HepG2 (cell line): ENCODE measurements around the gene WARS2. TPM values are rescaled to one million over a fixed set of nuclear protein-coding genes. Genes with fewer than 3 reads are reported as not detected.

Experiments used
- ATAC-seq: fragments of 200-7000 bp; cut with Tn5 transposase; 3 replicates; pipeline ENCODE4 v1.9.1; 2020; ENCODE audit warnings: mild to moderate bottlenecking, moderate library complexity
- BruUV-seq: library from RNA; stranded (reverse); fragments of 400-500 nt; replicated peaks from 2 replicates; lab custom pipeline; 2021; lab: Mats Ljungman, UMichigan
- CTCF ChIA-PET: fragments of 300-600 bp; formaldehyde crosslinking; extraction: SDS; loops from one replicate; lab custom pipeline; 2021; ENCODE audit warnings: low total read pairs, inconsistent platforms, low intra/inter-chr PET ratio; lab: Yijun Ruan, JAX
- POLR2A ChIA-PET: fragments of 350-600 bp; sonication (Branson Sonifier 250); formaldehyde crosslinking; loops from one replicate; lab custom pipeline; 2020; ENCODE audit warnings: antibody characterized with exemption, inconsistent platforms; lab: Yijun Ruan, JAX
- DNase-seq: peaks from one replicate; pipeline ENCODE4 v3.0.0-alpha.2; 2015; ENCODE audit warnings: low spot score
- FAIRE-seq: peaks from 3 replicates; lab custom pipeline; 2011; peaks lifted over from hg19 to GRCh38; lab: Jason Lieb, UNC
- H2AFZ ChIP-seq: one replicate; pipeline ENCODE4 v1.6.1; 2011; ENCODE audit warnings: low read length, inconsistent platforms
- H3K27ac ChIP-seq: fragments of 300-600 bp; 3 replicates; pipeline ENCODE4 v1.8.0; 2011; ENCODE audit warnings: mixed run types, mild to moderate bottlenecking, mixed read lengths, low read length, inconsistent platforms; ENCODE audit not compliant: insufficient read depth; ENCODE audit errors: extremely low read length
- H3K27me3 ChIP-seq, 2 experiments: fragments of 200-600 bp in 1 of 2; 2 replicates in 1 of 2; 3 replicates in 1 of 2; pipeline versions ENCODE4 v1.6.0 to v1.8.0; 2011; ENCODE audit warnings: low read length in 2 of 2, mild to moderate bottlenecking in 2 of 2, moderate library complexity in 2 of 2, inconsistent platforms in 1 of 2; ENCODE audit not compliant: insufficient read depth in 2 of 2, control insufficient read depth in 1 of 2
- H3K36me3 ChIP-seq, 2 experiments: fragments of 200-600 bp in 1 of 2; replicated peaks in 1 of 2; 2 replicates in 1 of 2; 3 replicates in 1 of 2; pipeline versions ENCODE4 v1.5.1 to v1.8.0; 2011; ENCODE audit warnings: low read length in 2 of 2, inconsistent platforms in 1 of 2; ENCODE audit not compliant: insufficient read depth in 2 of 2, control insufficient read depth in 1 of 2
- H3K4me1 ChIP-seq: 2 replicates; pipeline ENCODE4 v1.5.1; 2012; ENCODE audit warnings: low read length, inconsistent platforms; ENCODE audit not compliant: insufficient read depth
- H3K4me2 ChIP-seq: 2 replicates; pipeline ENCODE4 v1.6.0; 2011; ENCODE audit warnings: low read depth, low read length, inconsistent platforms
- H3K4me3 ChIP-seq, 3 experiments: fragments of 200-600 bp in 1 of 3; sonication (generic), shearing (Covaris generic) in 1 of 3; replicated peaks in 1 of 3; 2 replicates each; pipeline ENCODE4 v1.5.1; 2011 to 2016; ENCODE audit warnings: low read length in 3 of 3, inconsistent platforms in 2 of 3, low read depth in 2 of 3, mild to moderate bottlenecking in 2 of 3, control low read depth in 1 of 3, mixed read lengths in 1 of 3; ENCODE audit not compliant: insufficient read depth in 1 of 3
- H3K79me2 ChIP-seq: one replicate; pipeline ENCODE4 v1.6.1; 2011; ENCODE audit warnings: low read length, inconsistent platforms; ENCODE audit not compliant: insufficient read depth
- H3K9ac ChIP-seq: 2 replicates; pipeline ENCODE4 v1.6.0; 2011; ENCODE audit warnings: mild to moderate bottlenecking, low read depth, low read length, inconsistent platforms; ENCODE audit not compliant: insufficient read depth
- H3K9me3 ChIP-seq: 2 replicates; pipeline ENCODE4 v1.5.1; 2012; ENCODE audit warnings: mild to moderate bottlenecking, low read length
- H4K20me1 ChIP-seq: 2 replicates; pipeline ENCODE4 v1.6.0; 2011; ENCODE audit warnings: inconsistent platforms, mild to moderate bottlenecking, low read length, moderate library complexity; ENCODE audit not compliant: insufficient read depth
- DR1 ChIP-seq: sonication (generic); formaldehyde crosslinking; IDR thresholded peaks from 2 replicates; pipeline ENCODE4 v1.8.0; 2021; ENCODE audit warnings: mild to moderate bottlenecking, missing genetic modification reagents, inconsistent platforms
- ELF3 ChIP-seq: IDR thresholded peaks from 2 replicates; pipeline ENCODE4 v1.6.1; 2016; ENCODE audit warnings: missing genetic modification reagents, missing compliant biosample characterization
- KMT2A ChIP-seq: sonication (generic); formaldehyde crosslinking; IDR thresholded peaks from 2 replicates; pipeline ENCODE4 v1.4.0; 2020; ENCODE audit warnings: missing genetic modification reagents
- RARA ChIP-seq: IDR thresholded peaks from 2 replicates; pipeline ENCODE4 v1.6.1; 2016; ENCODE audit warnings: missing genetic modification reagents, missing compliant biosample characterization
- SIN3A ChIP-seq: IDR thresholded peaks from 2 replicates; pipeline ENCODE4 v1.6.1; 2011; ENCODE audit warnings: low read depth, mild to moderate bottlenecking, control low read depth, low read length, borderline replicate concordance
- SRY ChIP-seq: sonication (generic); formaldehyde crosslinking; IDR thresholded peaks from 2 replicates; pipeline ENCODE4 v1.8.0; 2022; ENCODE audit warnings: mild to moderate bottlenecking, missing genetic modification reagents
- ZBTB3 ChIP-seq: sonication (generic); formaldehyde crosslinking; IDR thresholded peaks from 2 replicates; pipeline ENCODE4 v1.4.0; 2020; ENCODE audit warnings: low read depth, mild to moderate bottlenecking, moderate library complexity, missing genetic modification reagents, borderline replicate concordance
- ZC3H4 ChIP-seq: sonication (generic); formaldehyde crosslinking; IDR thresholded peaks from 2 replicates; pipeline ENCODE4 v1.4.0; 2020; ENCODE audit warnings: missing genetic modification reagents, borderline replicate concordance
- ZKSCAN1 ChIP-seq: fragments of 150-350 bp; IDR thresholded peaks from 2 replicates; pipeline ENCODE4 v1.6.1; 2014; ENCODE audit warnings: low read length
- ZNF260 ChIP-seq: sonication (generic); formaldehyde crosslinking; IDR thresholded peaks from 2 replicates; pipeline ENCODE4 v1.4.0; 2020; ENCODE audit warnings: missing genetic modification reagents, low read depth, mild to moderate bottlenecking, borderline replicate concordance
- ZNF274 ChIP-seq: sonication (generic); formaldehyde crosslinking; IDR thresholded peaks from 2 replicates; pipeline ENCODE4 v1.5.1; 2020; ENCODE audit warnings: mild to moderate bottlenecking, missing genetic modification reagents
- ZNF598 ChIP-seq: sonication (generic); formaldehyde crosslinking; IDR thresholded peaks from 2 replicates; pipeline ENCODE4 v1.5.1; 2020; ENCODE audit warnings: mild to moderate bottlenecking, missing genetic modification reagents, borderline replicate concordance
- ZNF703 ChIP-seq: sonication (generic); formaldehyde crosslinking; IDR thresholded peaks from 2 replicates; pipeline ENCODE4 v1.5.1; 2020; ENCODE audit warnings: missing genetic modification reagents, mild to moderate bottlenecking, moderate library complexity, borderline replicate concordance
- ZNF761 ChIP-seq: sonication (generic); formaldehyde crosslinking; conservative IDR thresholded peaks from 2 replicates; pipeline ENCODE4 v1.4.0; 2020; ENCODE audit warnings: mild to moderate bottlenecking, missing genetic modification reagents
- ZNF772 ChIP-seq: sonication (generic); formaldehyde crosslinking; IDR thresholded peaks from 2 replicates; pipeline ENCODE4 v1.5.0; 2020; ENCODE audit warnings: mild to moderate bottlenecking, missing genetic modification reagents
- whole genome bisulfite sequencing: methylation state at CpG from one replicate; pipeline ENCODE4 v1.1.6; 2017; ENCODE audit warnings: low lambda C conversion rate; 5-methylcytosine and 5-hydroxymethylcytosine counted together
- in situ Hi-C: cut with HindIII; loops from 2 replicates; pipeline ENCODE4 v1.10.0; 2017; ENCODE audit warnings: low pct_unique_long_range_greater_than_20kb; ENCODE audit not compliant: extremely low pct_ligation_motif_present
- intact Hi-C: fragments of 100-400 bp; cut with micrococcal nuclease; formaldehyde crosslinking; loops from one replicate; pipeline ENCODE4 v1.10.0; 2022; ENCODE audit not compliant: unreplicated experiment
- polyA plus RNA-seq, 8 experiments: library from polyadenylated mRNA; depleted of rRNA in 3 of 8; stranded (reverse) in 7 of 8; unstranded in 1 of 8; fragments of >200 nt; fragmentation: Illumina TruSeq in 4 of 8; extraction: Trizol in 4 of 8; gene quantifications; 2 replicates each; pipeline versions ENCODE4 v1.2.1 to v1.2.3, GENCODE V29; 2011 to 2016; ENCODE audit warnings: low read depth in 4 of 8, missing spikeins in 1 of 8, mixed read lengths in 1 of 8; ENCODE audit not compliant: insufficient read depth in 1 of 8
- total RNA-seq, 5 experiments: library from RNA; depleted of rRNA; stranded (reverse); fragments of >200 nt; fragmentation: Illumina TruSeq; extraction: Trizol; gene quantifications; 2 replicates each; pipeline ENCODE4 v1.2.3, GENCODE V29; 2016; ENCODE audit warnings: low read depth in 1 of 5
- TF ChIP-seq, protein P1 (sequence below): sonication (generic); formaldehyde crosslinking; IDR thresholded peaks from 2 replicates; pipeline ENCODE4 v1.8.1; 2022; ENCODE audit warnings: mild to moderate bottlenecking, missing genetic modification reagents

The WARS2 gene
- total and polyA plus RNA-seq, 2 of the 13 experiments (the other 11 are each of a cell fraction or from before 2014, with no cell fraction given) = 12.4 to 18.8 TPM

DNA sequence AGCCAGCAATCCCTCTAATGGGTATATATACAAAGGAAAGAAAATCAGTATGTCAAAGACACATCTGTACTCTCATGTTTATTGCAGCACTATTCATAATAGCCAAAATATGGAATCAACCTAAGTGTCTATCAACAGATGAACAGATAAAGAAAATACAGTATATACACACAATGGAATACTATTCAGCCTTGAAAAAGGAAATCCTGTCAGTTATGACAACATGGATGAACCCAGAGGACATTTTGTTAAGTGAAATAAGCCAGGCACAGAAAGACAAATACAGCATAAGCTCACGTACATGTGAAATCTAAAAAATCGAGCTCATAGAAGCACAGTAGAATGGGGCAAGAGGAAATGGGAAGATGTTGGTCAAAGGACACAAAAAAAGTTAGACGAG is 69.1 kb downstream of the WARS2 start:
- H3K4me3 ChIP-seq = no peak overlapping the region
- H3K9me3 ChIP-seq = no peaks in the 10 kb centered on the region
- POLR2A ChIA-PET = no interaction called here
- TF ChIP-seq RARA (CRISPR knock-in tag) = no peak
- TF ChIP-seq ZNF274 (CRISPR knock-in tag) = no peak
- TF ChIP-seq SRY (CRISPR knock-in tag) = no peak
- no peak for TF ChIP-seq ZNF772
- no peak for TF ChIP-seq KMT2A (CRISPR knock-in tag)
- no peak for TF ChIP-seq DR1 (CRISPR knock-in tag)
- no peak for TF ChIP-seq ZNF703 (CRISPR knock-in tag)
- TF ChIP-seq ELF3 = no peak
- TF ChIP-seq ZNF598 (CRISPR knock-in tag) = no peak
- TF ChIP-seq ZNF260 (CRISPR knock-in tag) = no peak
- no peak for TF ChIP-seq ZBTB3 (CRISPR knock-in tag)
- 97% methylated on average over 3 of the region's 3 CpGs for WGBS
- in situ Hi-C loops (no loop called here), intact Hi-C loops (no loop called here)
- BruUV-seq = no TSS peak
- H3K27me3 ChIP-seq = no peaks in the 10 kb centered on the region
- ATAC-seq = no peak
- CTCF ChIA-PET = no interaction called here
- H3K9ac ChIP-seq = no peak overlapping the region
- no peaks in the 10 kb centered on the region for H3K79me2 ChIP-seq
- no peaks in the 10 kb centered on the region for H3K4me1 ChIP-seq
- no peak overlapping the region for H2AFZ ChIP-seq
- H4K20me1 ChIP-seq = no peaks in the 10 kb centered on the region
- DNase-seq = no peak
- H3K36me3 ChIP-seq = no peaks in the 10 kb centered on the region
- H3K4me2 ChIP-seq = no peak overlapping the region
- H3K27ac ChIP-seq = no peak overlapping the region
- FAIRE-seq = no peak

DNA sequence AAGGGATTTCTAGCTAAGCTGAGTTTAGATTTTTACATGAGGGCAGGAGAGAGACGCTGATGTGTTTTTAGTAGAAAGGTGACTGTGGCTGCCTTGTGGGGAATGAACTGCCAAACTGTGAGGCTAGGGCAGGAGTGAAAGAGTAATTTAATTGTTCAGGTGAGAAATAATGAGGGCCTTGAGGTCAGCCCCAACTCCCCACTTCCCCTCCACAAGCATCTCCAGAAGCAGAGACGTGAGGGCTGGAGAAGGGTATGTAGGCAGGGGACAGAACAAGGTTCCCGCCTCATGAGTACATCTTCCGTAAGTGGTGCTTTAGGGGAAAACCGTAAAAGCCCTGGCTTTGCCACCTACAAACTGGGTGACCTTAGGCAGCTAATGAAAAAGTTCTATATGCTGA is 70.8 kb downstream of the WARS2 start:
- H3K4me1 ChIP-seq = no peaks in the 10 kb centered on the region
- in situ Hi-C loops (no loop called here), intact Hi-C loops (no loop called here)
- H2AFZ ChIP-seq = no peak overlapping the region
- no peak overlapping the region for H3K4me2 ChIP-seq
- FAIRE-seq (no peak), DNase-seq (no peak), ATAC-seq (no peak)
- H3K79me2 ChIP-seq = no peaks in the 10 kb centered on the region
- H3K4me3 ChIP-seq = no peak overlapping the region
- BruUV-seq = no TSS peak
- ChIA-PET POLR2A (no interaction called here), CTCF (no interaction called here)
- H3K9me3 ChIP-seq = no peaks in the 10 kb centered on the region
- no peaks in the 10 kb centered on the region for H3K36me3 ChIP-seq
- H3K9ac ChIP-seq = no peak overlapping the region
- H4K20me1 ChIP-seq = no peaks in the 10 kb centered on the region
- no peak overlapping the region for H3K27ac ChIP-seq
- H3K27me3 ChIP-seq = no peaks in the 10 kb centered on the region
- TF ChIP-seq ZC3H4 (CRISPR knock-in tag) (no peak), ZNF761 (no peak), SIN3A (no peak), ZKSCAN1 (no peak)
- TF ChIP-seq, protein P1, sequence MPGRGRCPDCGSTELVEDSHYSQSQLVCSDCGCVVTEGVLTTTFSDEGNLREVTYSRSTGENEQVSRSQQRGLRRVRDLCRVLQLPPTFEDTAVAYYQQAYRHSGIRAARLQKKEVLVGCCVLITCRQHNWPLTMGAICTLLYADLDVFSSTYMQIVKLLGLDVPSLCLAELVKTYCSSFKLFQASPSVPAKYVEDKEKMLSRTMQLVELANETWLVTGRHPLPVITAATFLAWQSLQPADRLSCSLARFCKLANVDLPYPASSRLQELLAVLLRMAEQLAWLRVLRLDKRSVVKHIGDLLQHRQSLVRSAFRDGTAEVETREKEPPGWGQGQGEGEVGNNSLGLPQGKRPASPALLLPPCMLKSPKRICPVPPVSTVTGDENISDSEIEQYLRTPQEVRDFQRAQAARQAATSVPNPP (CRISPR knock-in tag) = no peak
- WGBS = 80% methylated on average over 5 of the region's 5 CpGs
